Stimulated activated CD8-positive, alpha-beta memory T cell treated with anti-CD3 and anti-CD28 coated beads, Interleukin-4, amount 100 ng/mL, for 1 hour (primary cell): ENCODE results near the gene TMEM252.

ENCODE experiments used
- DNase-seq, 2 donors: peaks; one replicate each; pipeline ENCODE4 v3.0.0-alpha.2; 2020; ENCODE audit warnings: low read depth in 2 of 2, low spot score in 1 of 2

The TMEM252 gene, protein sequence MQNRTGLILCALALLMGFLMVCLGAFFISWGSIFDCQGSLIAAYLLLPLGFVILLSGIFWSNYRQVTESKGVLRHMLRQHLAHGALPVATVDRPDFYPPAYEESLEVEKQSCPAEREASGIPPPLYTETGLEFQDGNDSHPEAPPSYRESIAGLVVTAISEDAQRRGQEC

DNA sequence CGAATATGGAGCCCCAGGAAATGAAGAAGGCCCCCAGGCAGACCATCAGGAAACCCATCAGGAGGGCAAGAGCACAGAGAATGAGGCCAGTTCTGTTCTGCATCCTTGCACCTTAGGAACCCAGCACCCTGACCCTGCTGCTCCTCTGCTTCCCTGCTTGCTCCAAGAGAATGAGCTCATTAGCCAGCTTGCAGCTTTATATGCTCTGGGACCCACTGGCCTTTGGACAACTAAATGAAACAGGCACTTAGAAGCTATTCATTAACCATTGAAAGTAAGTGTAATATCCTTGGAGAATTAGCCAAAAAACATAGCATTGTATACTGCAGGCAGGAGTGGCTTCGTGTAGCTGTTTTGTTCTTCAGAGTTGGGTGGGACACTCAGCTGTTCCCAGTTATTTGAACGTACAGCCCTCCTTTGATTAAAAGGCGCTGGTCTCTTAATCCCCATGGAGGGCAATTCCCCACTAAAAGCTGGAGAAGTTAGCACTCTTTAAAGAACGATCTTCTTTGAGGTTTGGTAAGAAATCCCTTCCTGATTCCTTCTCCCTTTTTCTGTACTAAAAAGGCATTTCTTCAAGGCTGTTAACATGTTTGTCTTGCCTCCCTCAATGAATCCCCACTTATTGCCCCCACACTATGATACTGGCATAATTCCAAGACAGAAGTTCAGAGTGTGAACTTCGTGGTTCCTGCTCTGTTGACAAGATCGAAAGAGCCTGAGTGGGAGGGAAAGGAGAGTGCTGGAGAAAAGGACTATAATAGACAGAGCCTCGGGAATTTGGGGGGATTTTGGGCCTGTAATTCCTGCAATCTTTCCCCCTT is at the start of gene TMEM252:
TMEM252 (minus strand) TSS at position 172 of the 824 bp plus-strand sequence; CDS start at position 103, 69 bp downstream.
- no peak for DNase-seq

DNA sequence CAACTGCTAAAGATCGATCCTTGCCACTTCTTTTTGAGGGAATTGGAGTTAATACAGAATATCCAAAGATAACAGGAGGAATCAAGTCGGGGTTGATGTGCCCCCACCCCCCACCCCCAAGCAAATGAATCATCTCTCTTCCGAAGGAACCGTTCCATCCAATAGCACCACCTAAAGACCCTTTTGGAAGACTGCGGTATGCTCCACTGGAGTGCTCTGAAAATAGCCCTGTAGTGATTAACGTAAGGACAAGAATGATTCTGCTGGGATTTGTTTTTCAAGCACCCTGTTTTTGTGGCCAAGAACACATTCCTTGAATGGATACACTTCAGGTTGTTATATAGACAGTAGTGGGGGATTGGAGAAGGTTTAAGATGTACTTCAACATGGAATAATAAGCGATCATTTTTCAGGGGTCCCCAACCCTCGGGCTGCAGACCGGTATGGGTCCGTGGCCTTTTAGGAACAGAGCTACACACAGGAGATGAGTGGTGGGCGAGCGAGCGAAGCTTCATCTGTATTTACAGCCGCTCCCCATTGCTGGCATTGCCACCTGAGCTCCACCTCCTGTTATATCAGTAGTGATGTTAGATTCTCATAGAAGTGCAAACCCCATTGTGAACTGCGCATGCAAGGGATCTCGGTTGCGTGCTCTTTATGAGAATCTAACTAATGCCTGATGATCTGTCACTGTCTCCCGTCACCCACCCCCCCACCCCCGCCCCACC is 44.5 kb upstream of the TMEM252 start:
- DNase-seq: no peak

DNA sequence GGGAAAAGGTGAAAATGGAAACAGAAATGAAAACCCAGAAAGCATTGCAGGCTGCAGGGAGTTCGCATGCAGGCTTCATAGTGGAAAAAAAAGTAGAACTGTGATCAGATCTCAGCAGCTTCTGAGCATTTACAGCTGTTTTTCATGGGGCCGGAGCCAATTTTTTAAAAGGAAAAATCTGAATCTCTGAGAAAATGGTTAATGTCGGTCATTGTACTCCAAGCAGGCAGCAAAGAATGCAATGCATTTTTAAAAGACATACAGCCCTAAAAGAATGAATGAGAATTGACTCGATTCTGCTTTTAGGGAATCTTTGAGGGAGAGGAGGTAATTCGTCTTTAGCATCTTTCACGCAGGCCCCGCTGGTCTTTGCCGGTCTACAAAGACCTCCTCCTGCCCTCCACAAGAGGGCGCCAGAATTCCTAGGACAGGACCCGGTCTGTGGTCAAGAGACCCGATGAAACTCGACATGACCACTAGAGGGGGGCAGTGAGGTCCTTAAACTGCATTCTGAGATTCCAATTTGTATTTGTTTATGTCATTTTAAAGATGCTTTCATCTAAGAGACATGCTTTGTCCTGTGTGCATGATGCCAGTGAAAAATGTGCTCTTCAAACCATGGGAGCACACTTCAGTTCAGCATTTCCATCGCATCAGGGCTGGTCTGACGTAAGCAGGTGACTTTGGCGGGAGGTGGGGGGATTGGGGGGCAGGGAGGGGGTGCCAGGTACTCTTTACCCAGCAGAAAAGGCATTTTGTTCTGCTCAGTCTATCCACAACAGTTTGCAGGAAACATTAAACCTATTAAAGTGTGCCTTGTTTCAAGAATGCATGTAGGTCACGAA is 43.7 kb upstream of the TMEM252 start:
- peak; percentile 52 to 66 for DNase-seq

DNA sequence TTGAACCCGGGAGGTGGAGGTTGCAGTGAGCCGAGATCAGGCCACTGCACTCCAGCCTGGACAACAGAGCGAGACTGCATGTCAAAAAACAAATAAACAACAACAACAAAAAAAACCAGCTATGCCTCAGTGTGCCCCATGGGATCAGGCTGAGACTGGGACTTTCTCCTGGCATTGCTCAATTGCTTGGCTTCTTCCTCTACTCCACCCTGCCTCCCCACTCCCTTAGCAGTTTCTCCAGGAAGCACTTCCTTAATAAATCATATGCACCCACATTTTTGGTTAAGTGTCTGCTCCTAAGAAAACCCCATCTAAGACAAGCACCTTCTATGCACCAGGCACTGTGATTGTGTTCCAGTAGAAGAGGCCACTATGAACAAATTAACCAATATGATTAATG is 41.0 kb upstream of the TMEM252 start:
- no peak for DNase-seq

DNA sequence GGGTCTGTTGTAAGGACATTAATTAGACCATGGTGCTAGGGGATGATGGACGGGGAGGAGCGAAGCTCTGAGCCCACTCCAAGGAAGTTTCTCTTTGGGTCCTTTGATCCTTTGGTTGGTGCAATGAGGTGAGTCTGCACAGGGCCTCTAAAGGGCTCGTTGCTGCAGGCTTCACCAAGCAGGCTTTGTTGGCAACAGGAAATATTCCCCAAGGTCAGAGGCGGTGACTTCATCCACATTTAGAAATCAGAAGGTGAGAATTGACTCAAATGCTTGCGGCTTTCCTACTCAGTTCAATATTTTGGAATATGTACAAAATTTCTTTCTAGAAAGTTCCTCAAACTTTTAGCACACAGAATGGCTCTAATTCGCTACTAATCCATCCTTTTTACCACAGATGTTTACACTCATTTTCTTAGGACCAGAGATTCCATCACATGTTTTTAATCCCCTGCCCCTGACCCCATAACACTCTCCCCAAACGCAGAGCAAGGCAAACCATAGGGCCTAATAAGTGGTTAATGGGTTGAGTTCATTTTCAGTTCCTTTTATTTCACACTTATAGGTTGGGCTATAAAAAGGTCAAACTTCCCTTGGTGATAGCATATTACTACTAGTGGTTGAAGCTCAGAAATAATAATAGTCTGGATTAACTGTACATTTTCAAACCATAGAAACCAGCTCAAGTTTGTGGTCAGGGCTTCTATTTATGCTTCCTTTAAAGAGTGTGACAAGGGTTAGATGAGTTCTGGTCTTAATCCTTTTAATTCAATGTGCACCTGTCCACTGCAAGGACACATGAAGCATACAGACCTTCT is 37.3 kb upstream of the TMEM252 start:
- DNase-seq: no peak

DNA sequence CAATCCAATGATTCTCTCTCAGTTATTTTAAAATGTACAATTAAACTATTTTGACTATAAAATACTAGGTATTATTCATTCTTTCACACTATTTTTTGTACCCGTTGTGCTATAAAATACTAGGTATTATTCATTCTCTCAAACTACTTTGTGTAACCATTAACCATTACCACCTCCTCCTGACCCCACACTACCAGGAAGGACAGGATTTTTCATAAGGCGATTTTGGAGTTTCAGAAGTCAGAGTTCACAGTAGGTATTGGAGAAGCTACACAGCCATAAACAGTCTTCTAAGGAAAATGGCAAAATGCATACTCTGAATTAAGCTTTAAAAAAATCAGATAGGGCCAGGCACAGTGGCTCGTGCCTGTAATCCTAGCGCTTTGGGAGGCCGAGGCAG is 35.1 kb upstream of the TMEM252 start:
- no peak for DNase-seq

DNA sequence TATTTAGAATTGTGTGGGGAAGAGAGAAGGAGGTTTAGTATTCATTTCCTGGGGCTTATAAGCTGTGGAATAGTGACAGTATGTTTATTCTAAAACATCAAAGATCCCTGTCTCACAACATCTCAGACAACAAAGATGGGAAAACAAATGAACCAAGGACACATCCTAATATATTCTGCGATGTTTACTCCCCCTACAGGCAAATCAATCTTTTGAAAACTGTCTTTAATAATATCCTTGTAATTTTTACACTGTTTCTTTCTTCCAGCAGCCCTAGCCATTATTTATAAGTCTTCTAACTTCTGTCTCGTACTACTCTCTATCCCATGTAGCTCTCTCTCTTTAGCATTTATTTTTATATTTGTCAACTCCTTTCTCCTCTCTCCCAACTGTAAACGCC is 33.5 kb upstream of the TMEM252 start:
- no peak for DNase-seq

DNA sequence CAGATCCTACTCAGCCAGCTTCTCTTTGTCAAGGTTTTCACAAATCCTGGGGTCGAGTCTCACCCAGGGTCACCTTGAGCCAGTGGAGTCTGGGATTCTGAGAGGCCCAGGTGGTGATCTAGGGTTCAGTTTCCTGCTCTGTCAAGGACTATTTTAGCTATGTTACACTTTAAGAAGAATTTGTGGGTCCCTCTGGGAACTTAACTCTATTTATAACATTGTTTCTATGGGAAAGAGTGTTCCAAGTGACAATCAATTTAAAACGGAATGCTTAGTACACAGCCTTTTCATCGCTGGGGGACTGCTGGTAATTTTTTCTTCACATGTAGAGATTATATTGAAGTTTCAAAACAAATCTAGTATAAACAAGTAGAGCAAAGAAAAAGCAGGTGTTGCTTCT is 26.9 kb upstream of the TMEM252 start:
- DNase-seq: no peak

DNA sequence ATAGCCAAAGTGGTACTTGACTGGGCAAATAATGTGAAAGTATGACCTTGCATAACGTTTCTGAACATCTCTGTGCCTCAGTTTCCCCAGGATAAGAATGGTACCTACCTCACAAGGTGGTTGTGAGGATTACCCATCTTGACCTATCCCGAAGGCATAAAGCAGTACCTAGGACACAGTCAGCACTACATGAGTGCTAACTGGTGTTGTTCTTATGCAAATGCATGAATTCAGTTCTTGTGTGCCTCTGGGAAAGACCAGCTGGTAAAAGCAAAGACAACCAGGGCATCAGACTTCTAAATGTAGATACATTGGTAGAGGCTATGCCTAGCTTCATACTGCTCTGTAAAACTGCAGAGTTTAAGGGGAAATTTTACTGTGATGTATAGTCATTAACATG is 21.8 kb upstream of the TMEM252 start:
- DNase-seq: no peak

DNA sequence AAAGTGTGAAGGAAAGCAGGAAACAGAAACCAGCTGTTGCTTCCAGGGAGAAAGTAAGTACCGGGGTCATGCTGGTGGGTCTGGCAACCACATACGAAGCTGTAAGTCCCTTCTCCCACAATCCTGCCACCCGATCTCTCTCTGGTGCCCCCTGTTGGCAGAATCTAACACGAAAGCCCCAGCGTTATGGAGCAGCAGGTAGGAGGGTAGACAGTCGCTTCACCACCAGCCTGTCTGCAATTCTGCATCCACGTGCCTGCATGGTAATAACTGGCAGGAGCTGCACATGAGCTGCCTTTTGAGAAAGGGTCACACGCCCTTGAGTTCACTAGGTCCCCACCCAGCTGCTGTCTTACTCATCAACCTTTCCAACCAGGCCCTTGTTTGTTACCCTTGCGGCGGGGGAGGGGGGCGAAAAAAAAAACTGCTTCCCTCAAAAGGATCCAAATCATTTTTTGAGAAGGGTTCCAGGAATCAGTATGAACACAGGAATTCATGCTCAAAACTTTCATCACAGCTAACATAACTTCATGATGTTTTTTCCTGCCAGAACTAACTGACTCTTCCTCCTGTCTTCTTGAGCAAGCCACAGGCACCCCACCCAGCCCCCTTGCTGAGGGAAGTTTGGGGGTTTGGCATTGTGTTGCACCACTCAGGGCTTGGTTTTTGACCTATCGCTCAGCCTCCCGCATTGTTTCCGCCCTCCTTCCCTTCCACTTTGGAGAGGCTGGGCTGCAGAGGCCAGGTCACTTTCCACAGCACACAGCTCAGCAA is 19.6 kb upstream of the TMEM252 start:
- no peak for DNase-seq

DNA sequence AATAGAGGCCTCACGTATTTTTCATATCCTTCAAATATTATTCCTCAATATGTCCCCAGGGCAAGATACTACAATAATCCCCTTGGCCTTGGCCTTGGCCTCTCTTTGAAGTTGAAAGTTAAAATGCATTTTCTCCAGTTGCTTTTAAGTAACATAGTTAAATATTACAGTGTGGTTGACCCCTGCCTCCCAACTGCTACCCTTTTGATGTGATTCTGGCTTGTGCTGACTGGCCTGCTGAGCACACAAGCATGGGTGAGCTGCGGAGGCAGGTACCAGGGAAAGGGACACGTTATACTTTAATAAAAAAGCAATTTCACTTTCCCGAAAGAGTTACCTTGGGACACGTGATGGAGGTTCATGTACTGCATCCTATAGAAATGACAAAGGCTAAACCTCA is 17.9 kb upstream of the TMEM252 start:
- DNase-seq: no peak

DNA sequence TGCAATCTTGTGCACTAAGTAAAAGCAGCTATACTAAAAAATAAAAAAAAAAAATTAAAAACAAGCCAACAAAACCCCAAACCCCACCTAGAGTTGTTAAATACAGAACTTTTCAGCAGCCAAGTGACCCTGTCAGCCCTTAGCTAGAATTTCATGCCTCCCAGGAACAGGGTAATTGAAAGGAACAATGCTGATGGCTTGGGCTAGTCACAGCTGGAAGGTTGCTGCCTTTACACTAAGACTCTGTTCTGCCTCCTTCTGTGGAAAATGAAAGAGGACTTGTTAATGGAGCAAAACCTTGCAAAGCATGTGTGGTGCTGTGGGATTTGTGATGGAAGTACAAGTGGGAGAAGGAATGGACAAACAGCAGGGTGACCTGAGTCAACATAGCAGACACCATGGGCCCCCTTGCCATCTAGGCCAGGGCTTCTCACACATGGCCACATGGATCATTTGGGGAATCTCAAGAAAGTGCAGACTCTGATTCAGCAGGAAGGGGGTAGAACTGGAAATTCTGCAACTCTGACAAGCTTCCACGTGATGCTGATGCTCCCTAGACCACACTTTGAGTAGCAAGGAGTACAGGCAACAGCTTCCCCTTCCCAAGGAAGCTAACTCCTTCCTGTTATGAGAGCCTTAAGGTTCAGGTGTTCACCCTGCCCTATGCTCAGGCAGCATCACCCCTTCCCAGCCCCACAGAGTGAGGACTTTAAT is 14.9 kb upstream of the TMEM252 start:
- no peak for DNase-seq

DNA sequence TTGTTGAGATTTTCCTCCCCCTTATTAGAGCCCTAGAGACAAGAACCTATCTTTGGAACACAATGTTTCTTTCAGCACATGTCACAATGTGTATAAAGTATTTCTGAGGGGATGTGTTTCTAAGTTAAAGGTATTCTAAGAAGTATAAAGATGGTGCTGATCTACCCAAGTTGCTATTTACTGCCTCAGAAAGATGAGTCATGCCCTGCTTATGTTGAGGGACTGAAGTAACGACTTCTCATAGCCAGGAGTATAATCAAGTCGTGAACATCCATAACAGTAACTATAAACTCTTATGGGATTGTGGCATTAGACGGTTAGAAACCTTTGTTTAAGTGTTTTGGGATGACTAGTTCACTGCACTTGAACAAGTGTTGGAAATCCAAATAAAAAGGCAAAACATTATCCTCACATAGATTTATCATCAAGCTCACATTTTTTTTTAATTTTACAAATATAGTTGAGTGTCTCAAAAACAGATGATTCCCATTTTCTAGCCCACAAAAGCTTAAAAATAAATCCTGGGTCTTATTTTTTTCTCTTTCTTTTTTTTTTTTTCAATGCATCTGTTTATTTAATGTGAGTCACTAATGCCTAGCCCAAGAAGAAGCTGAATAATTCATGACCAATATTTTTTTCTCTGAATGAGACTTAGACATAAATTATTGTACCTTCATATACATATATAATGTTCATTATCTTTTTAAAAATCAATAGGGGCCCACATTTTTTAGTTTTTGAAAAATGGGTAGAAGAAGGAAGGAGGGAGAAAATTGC is 12.2 kb upstream of the TMEM252 start:
- no peak for DNase-seq

DNA sequence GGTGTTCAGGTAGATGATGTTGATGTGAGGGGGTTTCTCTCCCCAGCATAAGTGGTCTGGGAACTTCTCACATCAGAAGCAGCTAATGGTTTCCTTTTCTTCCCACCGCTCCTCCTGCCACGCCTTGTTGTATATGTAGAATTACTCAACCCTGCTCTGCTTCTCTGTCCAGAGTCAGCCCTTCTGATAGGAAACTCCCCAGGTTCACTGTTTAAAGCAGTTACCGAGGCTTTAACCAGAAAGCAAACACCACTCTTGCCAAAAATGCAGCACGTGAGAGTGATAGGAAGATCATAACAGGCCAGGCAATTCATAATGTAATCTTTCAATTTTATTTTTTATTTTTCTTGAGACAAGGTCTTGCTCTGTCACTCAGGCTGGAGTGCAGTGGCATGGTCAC is 10.5 kb upstream of the TMEM252 start:
- DNase-seq: no peak

DNA sequence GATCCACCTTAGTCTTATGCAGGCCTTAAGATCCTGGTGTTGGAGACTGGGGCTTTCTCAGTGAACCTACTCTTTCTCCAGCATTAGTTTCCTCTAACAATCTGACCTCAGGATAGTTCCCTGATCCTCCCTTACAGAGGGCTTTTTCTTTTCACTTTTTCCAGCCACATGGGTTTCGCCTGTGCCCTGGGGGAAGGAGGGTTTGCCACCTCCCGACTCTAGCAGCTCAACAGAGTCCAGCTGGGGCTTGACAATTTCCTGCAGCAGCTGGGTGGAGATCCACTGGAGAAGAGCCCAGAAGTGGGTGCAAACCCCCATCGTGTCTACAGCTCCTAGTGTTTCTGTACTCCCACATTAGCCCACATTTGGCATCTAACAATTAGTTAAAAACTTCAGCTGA is 7.6 kb upstream of the TMEM252 start:
- DNase-seq: no peak

DNA sequence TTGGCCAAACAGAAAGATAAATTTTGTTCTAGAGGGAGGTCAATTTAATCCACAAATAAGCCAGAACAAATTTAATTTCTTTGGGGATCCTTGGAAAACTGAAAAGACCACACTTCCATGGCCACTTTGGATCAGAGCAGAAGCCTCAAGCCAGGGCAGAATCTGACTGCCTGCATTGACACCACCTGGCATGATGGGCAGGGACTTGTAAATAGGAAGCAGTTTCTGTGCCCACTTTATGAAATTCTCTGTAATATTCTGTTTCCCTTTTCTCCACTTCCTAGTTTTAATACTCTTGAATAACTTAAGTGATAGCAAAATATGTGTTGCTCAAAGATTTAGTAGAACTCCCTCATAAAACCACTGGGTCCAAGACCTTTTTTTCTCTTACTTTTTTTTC is 6.7 kb upstream of the TMEM252 start:
- DNase-seq: no peak

DNA sequence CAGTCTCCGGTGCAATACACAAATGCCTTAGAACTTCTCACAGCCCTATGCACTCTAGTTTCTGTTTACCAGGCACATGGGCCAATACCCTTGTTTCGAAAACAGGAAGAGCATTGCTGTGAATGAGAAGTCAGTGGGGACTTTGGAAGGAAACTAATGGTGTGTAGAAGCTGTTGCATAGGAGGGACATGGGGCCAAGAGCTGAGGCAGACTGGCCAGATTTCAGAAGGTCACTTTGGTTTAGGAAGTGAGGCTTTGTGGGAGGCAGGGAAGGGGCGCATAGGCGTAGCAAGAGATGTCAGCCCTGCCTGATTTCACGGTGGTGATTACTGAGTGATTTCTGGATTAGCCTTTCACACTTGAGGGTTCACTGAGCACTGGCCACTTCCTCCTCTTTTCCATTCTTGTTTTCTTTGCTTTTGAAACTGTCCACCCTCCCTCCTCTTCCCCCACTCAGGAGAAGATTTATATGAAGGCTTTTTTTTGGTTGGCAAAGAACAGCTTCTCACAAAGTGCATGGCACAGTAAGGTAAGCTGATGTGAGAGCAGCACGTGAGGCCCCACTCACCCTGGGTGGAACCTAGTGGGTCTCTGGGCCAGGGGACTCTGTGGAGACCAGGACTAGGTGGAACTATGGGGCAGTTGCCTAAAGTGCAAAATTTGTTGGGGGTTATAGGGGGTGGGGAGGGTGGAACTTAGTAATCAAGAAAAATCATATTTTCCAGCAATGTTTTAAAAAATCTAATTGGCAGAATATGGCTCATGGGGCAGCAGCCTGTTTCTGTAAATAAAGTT is 6.1 kb upstream of the TMEM252 start:
- no peak for DNase-seq
